OCI-LY3 (cell line): ENCODE results near the gene PEX12.

ENCODE experiments used
- EZH2phosphoT487 ChIP-seq: fragments of 200-600 bp; shearing (Covaris generic); IDR thresholded peaks from 2 replicates; pipeline ENCODE4 v1.6.1; 2018; ENCODE audit warnings: antibody characterized with exemption, mixed run types, low read depth
- TF ChIP-seq, protein P1 (sequence below): fragments of 200-600, 300-600 bp; sonication (generic); IDR thresholded peaks from 2 replicates; pipeline ENCODE4 v1.5.1; 2014; ENCODE audit warnings: antibody characterized with exemption, low read length, low read depth

DNA sequence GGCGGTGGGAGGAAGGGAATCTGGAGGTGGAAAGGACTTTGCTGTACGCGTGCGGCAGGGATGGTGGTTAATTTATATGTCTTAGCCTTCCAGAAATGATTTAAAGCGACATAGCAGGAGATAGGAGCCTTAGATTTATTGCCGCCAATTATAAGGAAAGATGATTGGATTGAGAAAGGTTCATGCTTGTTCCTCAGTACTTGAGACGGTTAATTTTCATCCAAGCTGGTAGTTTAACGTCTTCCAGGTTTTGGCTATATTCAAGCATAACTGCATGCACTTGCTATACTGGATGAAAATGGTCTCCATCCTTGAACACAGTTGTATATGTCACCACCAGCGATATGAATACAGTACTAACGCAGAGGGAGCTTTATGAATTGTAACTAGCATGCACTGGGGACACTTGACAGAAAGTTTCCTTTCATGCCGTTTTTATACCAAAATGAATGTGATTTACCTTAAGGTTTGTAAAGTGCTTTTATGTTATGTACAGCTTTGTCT, 610 bp upstream of the PEX12 start:
- TF ChIP-seq, protein P1, sequence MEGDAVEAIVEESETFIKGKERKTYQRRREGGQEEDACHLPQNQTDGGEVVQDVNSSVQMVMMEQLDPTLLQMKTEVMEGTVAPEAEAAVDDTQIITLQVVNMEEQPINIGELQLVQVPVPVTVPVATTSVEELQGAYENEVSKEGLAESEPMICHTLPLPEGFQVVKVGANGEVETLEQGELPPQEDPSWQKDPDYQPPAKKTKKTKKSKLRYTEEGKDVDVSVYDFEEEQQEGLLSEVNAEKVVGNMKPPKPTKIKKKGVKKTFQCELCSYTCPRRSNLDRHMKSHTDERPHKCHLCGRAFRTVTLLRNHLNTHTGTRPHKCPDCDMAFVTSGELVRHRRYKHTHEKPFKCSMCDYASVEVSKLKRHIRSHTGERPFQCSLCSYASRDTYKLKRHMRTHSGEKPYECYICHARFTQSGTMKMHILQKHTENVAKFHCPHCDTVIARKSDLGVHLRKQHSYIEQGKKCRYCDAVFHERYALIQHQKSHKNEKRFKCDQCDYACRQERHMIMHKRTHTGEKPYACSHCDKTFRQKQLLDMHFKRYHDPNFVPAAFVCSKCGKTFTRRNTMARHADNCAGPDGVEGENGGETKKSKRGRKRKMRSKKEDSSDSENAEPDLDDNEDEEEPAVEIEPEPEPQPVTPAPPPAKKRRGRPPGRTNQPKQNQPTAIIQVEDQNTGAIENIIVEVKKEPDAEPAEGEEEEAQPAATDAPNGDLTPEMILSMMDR: no peak
- no peak for TF ChIP-seq EZH2phosphoT487
